Esophagus muscularis mucosa (tissue), 3 donors: ENCODE data around the gene LRRC4B.

ENCODE experiments used
- CTCF ChIP-seq, 3 experiments: fragments of 200-600 bp in 2 of 3; fragments of 450-650 bp in 1 of 3; sonication (generic) in 2 of 3; IDR thresholded peaks; one replicate each; pipeline ENCODE4 v1.5.1; 2017 to 2019; ENCODE audit warnings: antibody characterized with exemption in 3 of 3, mild to moderate bottlenecking in 2 of 3, moderate library complexity in 1 of 3
- POLR2AphosphoS5 ChIP-seq, 2 donors: sonication (generic); formaldehyde crosslinking; IDR thresholded peaks; one replicate each; pipeline ENCODE4 v1.6.1; 2017; ENCODE audit warnings: antibody characterized with exemption in 2 of 2

GRCh38 chr19:50602935-50603334 is 34.7 kb upstream of the LRRC4B start:
- TF ChIP-seq POLR2AphosphoS5 (IDR thresholded peaks at IDR 0.05) (no peak), CTCF (IDR thresholded peaks at IDR 0.05) (no peak)
